Endothelial cell of umbilical vein (primary cell): Measurements from ENCODE around the gene PYGO2. TPM values are rescaled to one million over a fixed set of nuclear protein-coding genes. Genes with fewer than 3 reads are reported as not detected.

Experiments used
- BruUV-seq: library from RNA; stranded (reverse); fragments of 400-500 nt; replicated peaks from 2 replicates; lab custom pipeline; 2021; lab: Mats Ljungman, UMichigan
- CTCF ChIA-PET: fragments of 300-600, 350-600 bp; sonication (Branson Sonifier 250); formaldehyde crosslinking; loops from one replicate; lab custom pipeline; 2021; ENCODE audit warnings: antibody characterized with exemption, inconsistent platforms; lab: Charles Lee
- POLR2A ChIA-PET: fragments of 300-600, 350-600 bp; sonication (Branson Sonifier 250); formaldehyde crosslinking; loops from one replicate; lab custom pipeline; 2021; ENCODE audit warnings: antibody characterized with exemption, inconsistent platforms; lab: Charles Lee
- DNase-seq: peaks from one replicate; pipeline ENCODE4 v3.0.0-alpha.2; 2011; ENCODE audit warnings: low read depth, low spot score
- FAIRE-seq: peaks from 2 replicates; lab custom pipeline; 2011; peaks lifted over from hg19 to GRCh38; lab: Jason Lieb, UNC
- H2AFZ ChIP-seq: 2 replicates; pipeline ENCODE4 v1.6.0; 2012; ENCODE audit warnings: low read depth, low read length, control low read depth, inconsistent platforms
- H3K27ac ChIP-seq: 2 replicates; pipeline ENCODE4 v1.5.1; 2011; ENCODE audit warnings: low read depth, mild to moderate bottlenecking, control low read depth, low read length, moderate library complexity; ENCODE audit not compliant: insufficient read depth
- H3K27me3 ChIP-seq, 2 experiments: 2 replicates each; pipeline versions ENCODE4 v1.6.0 to v1.6.1; 2011; ENCODE audit warnings: low read length in 2 of 2, mixed read lengths in 1 of 2; ENCODE audit not compliant: control insufficient read depth in 2 of 2, insufficient read depth in 2 of 2
- H3K36me3 ChIP-seq, 2 experiments: 2 replicates in 1 of 2; 3 replicates in 1 of 2; pipeline ENCODE4 v1.5.1; 2011; ENCODE audit warnings: low read length in 2 of 2, mild to moderate bottlenecking in 1 of 2, moderate library complexity in 1 of 2; ENCODE audit not compliant: control insufficient read depth in 2 of 2, insufficient read depth in 2 of 2; ENCODE audit errors: extremely low read depth in 1 of 2
- H3K4me1 ChIP-seq: 3 replicates; pipeline ENCODE4 v1.5.1; 2011; ENCODE audit warnings: mild to moderate bottlenecking, low read length; ENCODE audit not compliant: control insufficient read depth, insufficient read depth; ENCODE audit errors: extremely low read depth
- H3K4me2 ChIP-seq: 2 replicates; pipeline ENCODE4 v1.6.1; 2011; ENCODE audit warnings: low read length, control low read depth, mixed read lengths; ENCODE audit not compliant: insufficient read depth
- H3K4me3 ChIP-seq, 3 experiments: fragments of 200-600 bp in 1 of 3; sonication (generic), shearing (Covaris generic) in 1 of 3; replicated peaks in 1 of 3; 2 replicates each; pipeline ENCODE4 v1.5.1; 2011 to 2016; ENCODE audit warnings: control low read depth in 3 of 3, low read length in 3 of 3, mild to moderate bottlenecking in 2 of 3, inconsistent platforms in 1 of 3, low read depth in 1 of 3, moderate library complexity in 1 of 3; ENCODE audit not compliant: insufficient read depth in 1 of 3
- H3K79me2 ChIP-seq: 2 replicates; pipeline ENCODE4 v1.6.0; 2012; ENCODE audit warnings: low read length, inconsistent platforms; ENCODE audit not compliant: control insufficient read depth, insufficient read depth
- H3K9ac ChIP-seq: replicated peaks from 2 replicates; pipeline ENCODE3; 2011; ENCODE audit warnings: low read length, control low read depth; ENCODE audit not compliant: insufficient read depth; ENCODE audit errors: extremely low read depth
- H3K9me1 ChIP-seq: replicated peaks from 3 replicates; pipeline ENCODE4 v1.6.0; 2011; ENCODE audit warnings: mild to moderate bottlenecking, low read length; ENCODE audit not compliant: control insufficient read depth, insufficient read depth; ENCODE audit errors: extremely low read depth
- H3K9me3 ChIP-seq: replicated peaks from 2 replicates; pipeline ENCODE4 v1.5.1; 2012; ENCODE audit warnings: low read length, inconsistent platforms; ENCODE audit not compliant: control insufficient read depth, insufficient read depth
- H4K20me1 ChIP-seq: replicated peaks from 2 replicates; pipeline ENCODE3; 2011; ENCODE audit warnings: mild to moderate bottlenecking, low read length; ENCODE audit not compliant: control insufficient read depth, insufficient read depth; ENCODE audit errors: extremely low read depth
- CTCF ChIP-seq, 2 donors: IDR thresholded peaks; 1 replicate in 1 of 2; 2 replicates in 1 of 2; pipeline ENCODE4 v1.5.1; 2011; ENCODE audit warnings: low read length in 2 of 2, mild to moderate bottlenecking in 2 of 2, moderate library complexity in 2 of 2, control low read depth in 1 of 2, inconsistent platforms in 1 of 2, low read depth in 1 of 2; ENCODE audit not compliant: insufficient read depth in 1 of 2; ENCODE audit errors: extremely low read depth in 1 of 2
- EZH2 ChIP-seq: IDR thresholded peaks from 2 replicates; pipeline ENCODE4 v1.6.1; 2012; ENCODE audit warnings: borderline replicate concordance, low read depth, mild to moderate bottlenecking, moderate library complexity, low read length, inconsistent platforms; ENCODE audit not compliant: severe bottlenecking
- FOS ChIP-seq: IDR thresholded peaks from 2 replicates; pipeline ENCODE4 v1.6.1; 2011; ENCODE audit warnings: mild to moderate bottlenecking, low read length, moderate library complexity, borderline replicate concordance; ENCODE audit not compliant: insufficient read depth
- GATA2 ChIP-seq: IDR thresholded peaks from 2 replicates; pipeline ENCODE4 v1.7.0; 2011; ENCODE audit warnings: low read depth, mild to moderate bottlenecking, moderate library complexity, mixed read lengths, low read length; ENCODE audit not compliant: insufficient read length, insufficient read depth
- JUN ChIP-seq: IDR thresholded peaks from 2 replicates; pipeline ENCODE4 v1.6.1; 2011; ENCODE audit warnings: borderline replicate concordance, low read depth; ENCODE audit not compliant: insufficient read length, insufficient read depth
- MAX ChIP-seq: IDR thresholded peaks from 2 replicates; pipeline ENCODE4 v1.6.1; 2011; ENCODE audit not compliant: insufficient read depth, insufficient read length
- MYC ChIP-seq: IDR thresholded peaks from one replicate; pipeline ENCODE4 v1.6.1; 2011; ENCODE audit warnings: mild to moderate bottlenecking, low read depth, low read length
- POLR2A ChIP-seq: IDR thresholded peaks from 2 replicates; pipeline ENCODE4 v1.6.1; 2012; ENCODE audit warnings: low read depth, mild to moderate bottlenecking, control low read depth, low read length
- POLR2AphosphoS5 ChIP-seq: IDR thresholded peaks from 2 replicates; pipeline ENCODE4 v1.6.1; 2012; ENCODE audit warnings: low read depth, mild to moderate bottlenecking, control low read depth, low read length, moderate library complexity; ENCODE audit not compliant: insufficient read depth
- dilution Hi-C: fragments of 300-500 bp; cut with MboI; formaldehyde crosslinking; loops from one replicate; pipeline ENCODE4 v1.15.0; 2019; ENCODE audit warnings: low sequenced_read_pairs; ENCODE audit not compliant: extremely low pct_ligation_motif_present
- intact Hi-C: fragments of 100-400 bp; cut with micrococcal nuclease; formaldehyde crosslinking; loops from one replicate; pipeline ENCODE4 v1.10.0; 2022
- polyA plus RNA-seq, 4 experiments: library from polyadenylated mRNA; depleted of rRNA in 3 of 4; stranded (reverse) in 3 of 4; unstranded in 1 of 4; fragments of >200 nt; gene quantifications; 2 replicates each; pipeline versions ENCODE4 v1.2.1 to v1.2.3, GENCODE V29; 2011 to 2012; ENCODE audit warnings: missing spikeins in 1 of 4
- total RNA-seq: library from RNA; stranded (reverse); gene quantifications from 2 replicates; pipeline ENCODE4 v1.2.3, GENCODE V29; 2021

The PYGO2 gene
- total and polyA plus RNA-seq, 2 donors (not counting 3 experiments of a cell fraction or from before 2014, with no cell fraction given) = 19.3 to 21.5 TPM

GRCh38 chr1:154926201-154926600, 35.4 kb downstream of the PYGO2 start:
- Histone ChIP-seq H2AFZ (no peak overlapping the region), H3K27me3 (no peaks in the 10 kb centered on the region), H3K4me1 (no peaks in the 10 kb centered on the region), H3K9me1 (no peaks in the 10 kb centered on the region), H3K79me2 (no peaks in the 10 kb centered on the region), H3K9ac (no peak overlapping the region), H3K27ac (no peak overlapping the region), H3K4me2 (no peak overlapping the region), H4K20me1 (no peaks in the 10 kb centered on the region), H3K9me3 (no peaks in the 10 kb centered on the region), H3K36me3 (peaks cover 0 to 18% of the 10 kb centered on the region in 2 experiments), H3K4me3 (no peak overlapping the region)
- dilution Hi-C loops = no loop called here
- BruUV-seq = no TSS peak
- DNase-seq (no peak), FAIRE-seq (no peak)
- POLR2A ChIA-PET = no interaction called here
- CTCF ChIA-PET = interaction anchor here (0.9 to 1.3 kb wide), 2 partner anchors 11 to 19 kb away, joined by 3 to 4 read pairs; partner anchors contain the start of gene PMVK
- intact Hi-C loops = no loop called here
- TF ChIP-seq EZH2 (no peak), JUN (no peak), POLR2AphosphoS5 (no peak), POLR2A (no peak), GATA2 (no peak), MYC (no peak), CTCF (IDR thresholded peaks at IDR 0.05; ENCODE audit: extremely low read depth in 1 of 2, insufficient read depth in 1 of 2, low read depth in 1 of 2, low read length in 2 of 2) (no peak), FOS (no peak), MAX (no peak)
